Heart right ventricle (tissue), 16 donors: ENCODE data around the gene ANKH. TPM values are rescaled to one million over a fixed set of nuclear protein-coding genes. Genes with fewer than 3 reads are reported as not detected.
A peak's percentile ranks its signal among the peaks of the same experiment; 100 is the strongest.

Experiments
- ATAC-seq, 8 donors: fragments of 200-7000 bp; cut with Tn5 transposase; one replicate each; pipeline ENCODE4 v1.9.1; 2020; ENCODE audit warnings: mild to moderate bottlenecking in 8 of 8, moderate library complexity in 8 of 8, moderate number of reproducible peaks in 1 of 8
- DNase-seq, 2 donors: peaks; one replicate each; pipeline ENCODE4 v3.0.0-alpha.2; 2020
- H3K27ac ChIP-seq, 10 donors: fragments of 200-600 bp; sonication (generic) in 2 of 10; one replicate each; pipeline versions ENCODE4 v1.5.0 to v1.8.0; 2020 to 2022; ENCODE audit warnings: mild to moderate bottlenecking in 3 of 10
- H3K27me3 ChIP-seq, 7 donors: fragments of 200-600 bp; one replicate each; pipeline ENCODE4 v1.8.0; 2021 to 2022; ENCODE audit warnings: mild to moderate bottlenecking in 2 of 7
- H3K36me3 ChIP-seq, 9 donors: fragments of 200-600 bp; sonication (generic) in 1 of 9; one replicate each; pipeline versions ENCODE4 v1.5.0 to v1.8.0; 2020 to 2022; ENCODE audit warnings: mild to moderate bottlenecking in 2 of 9
- H3K4me1 ChIP-seq, 9 donors: fragments of 200-600 bp; sonication (generic) in 1 of 9; one replicate each; pipeline versions ENCODE4 v1.5.0 to v1.8.0; 2020 to 2022; ENCODE audit warnings: mild to moderate bottlenecking in 4 of 9
- H3K4me3 ChIP-seq, 10 donors: fragments of 200-600 bp; sonication (generic) in 2 of 10; one replicate each; pipeline versions ENCODE4 v1.5.0 to v1.8.0; 2020 to 2022; ENCODE audit warnings: mild to moderate bottlenecking in 7 of 10, moderate library complexity in 2 of 10
- H3K9me3 ChIP-seq, 11 donors: fragments of 200-600 bp in 10 of 11; sonication (generic) in 2 of 11; one replicate each; pipeline versions ENCODE4 v1.5.0 to v1.8.0; 2013 to 2022; ENCODE audit warnings: mild to moderate bottlenecking in 2 of 11, control low read depth in 1 of 11, moderate library complexity in 1 of 11
- CTCF ChIP-seq, 9 donors: fragments of 200-600 bp; sonication (generic) in 2 of 9; IDR thresholded peaks; one replicate each; pipeline versions ENCODE4 v1.5.0 to v1.8.0; 2021 to 2022; ENCODE audit warnings: antibody characterized with exemption in 9 of 9, mild to moderate bottlenecking in 5 of 9, moderate library complexity in 1 of 9
- WGBS, 2 donors: extraction: QIAGEN DNeasy Blood & Tissue Kit; methylation state at CpG; one replicate each; pipeline ENCODE4 v1.1.7; 2013; ENCODE audit warnings: inconsistent platforms in 1 of 2; 5-methylcytosine and 5-hydroxymethylcytosine counted together
- intact Hi-C, 10 donors: fragments of 100-400 bp; cut with DNase I; formaldehyde crosslinking; loops; one replicate each; pipeline versions ENCODE4 v1.11.1 to v1.14.2; 2022
- polyA plus RNA-seq, 2 donors: library from polyadenylated mRNA; stranded (reverse); fragments of 200-250 nt; gene quantifications; one replicate each; pipeline ENCODE4 v1.2.3, GENCODE V29; 2013
- total RNA-seq, 10 donors: library from RNA; stranded (reverse); fragmentation: NEBNext Ultra II Directional in 3 of 10; extraction: Animal tissue kit (Norgen Biotek cat#: 25700) in 3 of 10; gene quantifications; one replicate each; pipeline versions ENCODE4 v1.2.1 to v1.2.4, GENCODE V29; 2021 to 2023
- donor health status: Arrhythmogenic right ventricular cardiomyopathy.
- donor health status: ischemic (EF 13 %, LVEDD 7.1; RV severe dilation, severe dysfunction).
- donor health status: healthy with polysubstance abuse.
- donor health status: DM: no; HTN: yes; CAD: no.
- donor health status: DM: no; HTN: no; CAD: no.
- donor health status: ischemic (EF 25% LVEDD 6.9; RV normal size, moderate dysfunction).
- donor health status: ischemic (EF 25% LVEDD 5.7; RV mildly dilated, moderate dysfunction).
- donor health status: healthy.
- donor health status: DM: yes; HTN: yes; CAD: no.
- donor health status: Ischemic cardiomyopathy.
- donor health status: ischemic (EF 35%, LVEDD 5.7; RV mildly dilated, moderate dysfunction).
- donor health status: nonischemic (EF 11% LVEDD 7.7; RV severe dilation, severe dysfunction).
- donor health status: DM: yes; HTN: yes; CAD: no.
- donor health status: PGD.
- donor health status: ischemic (EF 29% LVEDD 5.4; RV normal size, mild dysfunction).
- donor health status: nonischemic (EF 23%, LVEDD 6.1; RV moderate dilation, normal function).

ANKH gene
- total and polyA plus RNA-seq, 12 donors = 51.0 to 256 (median 192) TPM

DNA sequence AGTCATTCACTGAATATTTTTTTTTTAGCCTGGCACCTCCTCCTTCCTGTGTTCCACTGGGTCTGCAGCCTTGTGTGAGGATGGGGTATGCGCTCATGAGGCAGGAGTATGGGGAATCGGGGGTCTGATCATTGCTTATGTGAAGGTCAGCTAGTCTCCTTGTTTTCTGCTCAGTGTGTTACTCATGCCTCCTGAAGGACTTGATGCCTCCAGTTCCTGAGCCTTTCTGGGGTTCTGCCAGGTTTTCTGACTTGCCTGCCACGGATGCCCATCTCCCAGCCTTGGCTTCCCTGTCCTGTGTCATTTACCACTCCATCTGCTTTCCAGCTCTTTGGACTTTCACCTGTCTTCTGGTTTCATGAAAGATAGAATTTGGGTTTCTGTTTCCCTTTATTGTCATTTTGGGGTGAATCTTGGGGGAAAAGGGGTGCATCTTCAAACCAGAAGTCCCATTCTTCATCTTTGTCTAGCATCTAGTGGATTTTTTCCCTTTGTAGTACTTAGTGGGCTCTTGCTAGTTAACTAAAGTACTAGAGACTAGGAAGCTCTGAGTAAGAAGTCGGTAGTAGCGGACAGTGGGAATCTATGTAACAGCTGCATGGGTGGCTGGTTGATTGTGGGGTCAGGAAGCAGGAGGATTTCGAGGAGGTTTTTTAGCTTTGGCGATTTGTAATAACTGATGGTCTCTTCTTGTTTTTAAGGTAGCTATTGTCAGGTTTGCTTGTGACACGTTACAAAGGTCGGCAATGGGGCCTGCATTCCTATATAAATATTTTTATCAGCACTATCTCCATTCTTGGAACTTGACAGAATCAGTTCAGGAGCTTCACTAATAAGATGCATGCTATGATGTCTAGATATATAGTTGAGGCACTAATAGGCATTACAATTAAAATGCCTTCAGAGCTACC, 198.8 kb downstream of the ANKH start:
- peak overlapping the region in 4 of 10 donors; percentile 14 to 48 (median 27) for H3K27ac ChIP-seq
- H3K9me3 ChIP-seq = no peaks in the 10 kb centered on the region
- H3K4me1 ChIP-seq = peaks cover 16 to 90% (median 72%) of the 10 kb centered on the region in 9 donors
- H3K4me3 ChIP-seq = no peak overlapping the region
- peak in 4 of 8 donors; percentile 6 to 33 (median 22) for ATAC-seq
- intact Hi-C loops = no loop called here
- TF ChIP-seq CTCF (IDR thresholded peaks at IDR 0.05) = no peak
- peaks cover 0 to 15% (median 0%) of the 10 kb centered on the region in 9 donors for H3K36me3 ChIP-seq
- DNase-seq = no peak
- H3K27me3 ChIP-seq = no peaks in the 10 kb centered on the region
- 74 to 75% methylated on average over 9 of the region's 9 CpGs for WGBS, 2 donors

DNA sequence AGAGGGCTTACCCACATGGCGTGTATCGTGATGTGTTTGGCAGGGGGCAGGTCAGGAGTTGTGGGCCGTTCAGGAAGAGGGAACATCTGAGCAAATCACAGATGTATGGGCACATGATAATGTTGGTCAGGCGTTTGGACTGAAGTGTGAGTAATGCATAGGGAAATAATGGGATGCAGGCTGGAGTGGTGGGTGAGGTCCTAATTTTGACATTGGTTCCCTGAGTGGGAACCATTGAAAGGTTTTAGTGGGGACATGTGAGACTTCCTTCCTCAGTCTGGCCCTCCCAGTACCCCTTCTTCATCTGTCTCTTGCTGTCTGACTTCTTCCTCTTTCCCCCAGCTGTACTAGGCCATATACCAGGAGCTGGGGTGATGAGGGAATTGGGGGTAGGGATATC, 199.5 kb downstream of the ANKH start:
- intact Hi-C loops = no loop called here
- DNase-seq = no peak
- Histone ChIP-seq H3K9me3 (no peaks in the 10 kb centered on the region), H3K27me3 (no peaks in the 10 kb centered on the region), H3K4me3 (no peak overlapping the region), H3K27ac (peak overlapping the region in 4 of 10 donors; percentile 14 to 48 (median 26)), H3K36me3 (peaks cover 0 to 15% (median 0%) of the 10 kb centered on the region in 9 donors), H3K4me1 (peaks cover 17 to 91% (median 72%) of the 10 kb centered on the region in 9 donors)
- ATAC-seq = peak in 6 of 8 donors; percentile 3 to 18 (median 15)
- WGBS, 2 donors = 70 to 74% methylated on average over 4 of the region's 4 CpGs
- TF ChIP-seq CTCF (IDR thresholded peaks at IDR 0.05) = no peak

DNA sequence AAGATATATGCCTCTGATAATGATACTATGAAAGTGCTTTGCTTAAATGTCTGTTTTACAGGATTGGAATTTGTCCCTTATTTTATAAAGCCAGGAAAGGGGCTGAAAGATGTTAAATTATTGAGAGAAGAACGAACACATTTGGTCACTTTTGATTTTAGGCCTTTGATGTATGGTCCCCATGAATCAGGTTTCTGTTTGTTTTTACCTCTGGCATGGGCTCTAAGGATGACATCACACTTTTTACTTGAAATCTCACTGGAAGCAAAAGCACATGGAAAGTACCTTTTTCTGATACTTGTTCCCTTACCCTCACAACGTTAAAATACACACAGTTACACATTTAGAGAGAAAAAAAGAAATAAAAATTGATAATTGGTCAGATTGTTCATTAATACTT, 200.2 kb downstream of the ANKH start:
- intact Hi-C loops = no loop called here
- Histone ChIP-seq H3K9me3 (no peaks in the 10 kb centered on the region), H3K27me3 (no peaks in the 10 kb centered on the region), H3K4me1 (peaks cover 17 to 91% (median 72%) of the 10 kb centered on the region in 9 donors), H3K36me3 (peaks cover 0 to 15% (median 0%) of the 10 kb centered on the region in 9 donors), H3K27ac (peak overlapping the region in 5 of 10 donors; percentile 4 to 38 (median 32)), H3K4me3 (no peak overlapping the region)
- DNase-seq = no peak
- WGBS, 2 donors = 60 to 73% methylated on average over 2 of the region's 2 CpGs
- no peak for TF ChIP-seq CTCF (IDR thresholded peaks at IDR 0.05)
- ATAC-seq = no peak

DNA sequence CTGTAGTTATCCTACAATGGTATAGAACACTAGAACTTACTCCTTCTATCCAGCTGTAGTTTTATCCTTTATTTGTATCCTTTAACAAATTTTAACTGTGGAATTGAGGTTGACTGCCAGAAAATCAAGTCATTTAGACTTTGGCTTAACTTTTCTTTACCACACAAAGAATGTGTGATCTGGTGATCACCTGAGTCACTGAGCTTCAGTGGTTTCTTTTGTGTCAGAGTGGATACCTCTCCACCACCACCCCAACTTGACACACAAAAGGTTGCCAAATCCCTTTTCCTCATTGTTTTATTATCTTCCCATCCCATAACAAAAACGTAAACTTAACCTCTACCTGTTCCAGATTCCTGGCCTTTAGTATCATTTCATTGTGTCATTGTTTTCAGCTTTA, 201.6 kb downstream of the ANKH start:
- no peak for TF ChIP-seq CTCF (IDR thresholded peaks at IDR 0.05)
- intact Hi-C loops = no loop called here
- 75 to 81% methylated on average over 1 of the region's 1 CpG for WGBS, 2 donors

More for the DNA sequence above, 201.6 kb downstream of the ANKH start:
- no peaks in the 10 kb centered on the region for H3K27me3 ChIP-seq
- peaks cover 0 to 14% (median 0%) of the 10 kb centered on the region in 9 donors for H3K36me3 ChIP-seq
- H3K4me1 ChIP-seq = peaks cover 12 to 89% (median 68%) of the 10 kb centered on the region in 9 donors
- H3K4me3 ChIP-seq = no peak overlapping the region
- ATAC-seq (no peak), DNase-seq (no peak)
- H3K27ac ChIP-seq = peak overlapping the region in 1 of 10 donors; percentile 32
- no peaks in the 10 kb centered on the region for H3K9me3 ChIP-seq
